WTC11 (cell line): Measurements from ENCODE around the gene KLHL35.

Source experiments
- HMGXB4 ChIP-seq: sonication (generic); formaldehyde crosslinking; IDR thresholded peaks from 2 replicates; pipeline ENCODE4 v1.8.1; 2023; ENCODE audit warnings: mild to moderate bottlenecking, moderate library complexity, missing genetic modification reagents
- KAT7 ChIP-seq: sonication (generic); formaldehyde crosslinking; IDR thresholded peaks from 2 replicates; pipeline ENCODE4 v1.8.1; 2023; ENCODE audit warnings: missing genetic modification reagents, mild to moderate bottlenecking, borderline replicate concordance
- NR1H2 ChIP-seq: sonication (generic); formaldehyde crosslinking; IDR thresholded peaks from 2 replicates; pipeline ENCODE4 v1.9.0; 2021; ENCODE audit warnings: mild to moderate bottlenecking, moderate library complexity, missing genetic modification reagents
- OVOL2 ChIP-seq: fragments of 250-450 bp; sonication (Bioruptor Pico); IDR thresholded peaks from 2 replicates; pipeline ENCODE4 v1.9.0; 2021; ENCODE audit warnings: mild to moderate bottlenecking, borderline replicate concordance

DNA sequence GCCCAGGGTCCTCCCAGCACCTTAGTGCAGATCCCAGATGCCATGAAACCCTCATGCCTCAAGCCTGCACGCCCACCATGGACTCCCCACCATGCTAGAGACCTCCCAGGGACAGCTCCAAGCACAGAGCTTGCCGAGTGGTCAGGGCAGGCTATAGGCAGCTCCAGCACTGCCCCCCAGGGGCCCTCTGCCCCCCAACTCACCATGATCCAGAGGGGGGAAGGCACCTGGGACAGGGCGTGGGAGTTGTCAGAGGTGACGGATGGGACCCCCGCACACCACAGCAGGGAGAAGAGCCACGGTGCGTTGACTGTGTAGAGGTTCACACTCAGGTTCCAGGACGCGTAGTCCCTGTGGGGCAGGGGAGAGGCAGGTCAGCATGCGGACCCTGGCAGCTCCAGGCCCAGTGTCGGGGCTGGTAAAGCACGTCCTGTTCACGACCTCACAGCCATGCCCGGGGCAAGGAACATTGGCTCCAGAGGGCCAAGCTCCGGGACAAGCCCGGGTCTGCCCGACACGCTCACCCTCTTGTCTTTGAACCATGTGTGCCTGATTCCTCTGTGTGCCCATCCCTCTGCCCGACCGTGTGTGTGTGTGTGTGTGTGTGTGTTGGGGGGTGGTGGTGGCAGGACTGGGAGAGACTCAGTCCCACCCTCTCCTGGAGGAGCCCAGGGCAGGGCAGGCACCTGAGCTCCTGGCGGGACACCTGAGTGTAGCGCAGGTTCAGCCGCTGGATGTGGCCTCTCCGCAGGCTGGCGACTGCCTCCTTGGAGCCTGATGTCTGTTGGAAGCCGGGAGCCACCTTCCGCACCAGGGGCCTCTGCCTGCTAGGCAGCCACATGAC is 8.2 kb upstream of the KLHL35 start:
- TF ChIP-seq OVOL2 (CRISPR knock-in tag): no peak
- TF ChIP-seq KAT7 (CRISPR knock-in tag): no peak
- TF ChIP-seq HMGXB4 (CRISPR knock-in tag): no peak
- TF ChIP-seq NR1H2: no peak
